Endometrial microvascular endothelial cells (primary cell): ENCODE results near the gene ITGA7. TPM values are rescaled to one million over a fixed set of nuclear protein-coding genes. Genes with fewer than 3 reads are reported as not detected.

ENCODE experiments used
- in situ Hi-C: cut with HindIII; loops from 2 replicates; pipeline ENCODE4 v1.10.0; 2017; ENCODE audit warnings: low sequenced_read_pairs, low pct_unique_long_range_greater_than_20kb; ENCODE audit errors: inconsistent ontology term
- total RNA-seq: library from RNA; depleted of rRNA; stranded (reverse); fragments of >200 nt; gene quantifications from one replicate; pipeline ENCODE4 v1.2.3, GENCODE V29; 2015; ENCODE audit errors: inconsistent ontology term

The ITGA7 gene
- total RNA-seq, 1 donor from 2014 or later: not detected

GRCh38 chr12:55721601-55722213 is 14.0 kb upstream of the ITGA7 start:
- in situ Hi-C loops: no loop called here

GRCh38 chr12:55720894-55721444 is 13.3 kb upstream of the ITGA7 start:
- in situ Hi-C loops: no loop called here

- in situ Hi-C loops: no loop called here
Measured at GRCh38 chr12:55720071-55720564, 12.4 kb upstream of the ITGA7 start, which contains the start of gene RDH5. TSS of gene RDH5 (plus strand) at chr12:55720393. CDS start at chr12:55721185, 792 bp downstream.

- in situ Hi-C loops: no loop called here
Measured at GRCh38 chr12:55719371-55719770, 11.7 kb upstream of the ITGA7 start.

- in situ Hi-C loops: no loop called here
Measured at GRCh38 chr12:55718624-55719275, 11.0 kb upstream of the ITGA7 start.

- in situ Hi-C loops: no loop called here
Measured at GRCh38 chr12:55718015-55718414, 10.3 kb upstream of the ITGA7 start.

- in situ Hi-C loops: no loop called here
Measured at GRCh38 chr12:55717011-55718007, 9.6 kb upstream of the ITGA7 start.

- in situ Hi-C loops: no loop called here
Measured at GRCh38 chr12:55716582-55716957, 8.9 kb upstream of the ITGA7 start.

GRCh38 chr12:55715833-55716581 is 8.3 kb upstream of the ITGA7 start, which contains the start of gene BLOC1S1:
TSS of gene BLOC1S1 (plus strand) at chr12:55716046. CDS start at chr12:55716052, 6 bp downstream.
- in situ Hi-C loops: no loop called here

- in situ Hi-C loops: no loop called here
Measured at GRCh38 chr12:55715169-55715764, 7.6 kb upstream of the ITGA7 start.

GRCh38 chr12:55713721-55714120 is 6.0 kb upstream of the ITGA7 start:
- in situ Hi-C loops: no loop called here

GRCh38 chr12:55712700-55713415 is 5.2 kb upstream of the ITGA7 start:
- in situ Hi-C loops: no loop called here

GRCh38 chr12:55711786-55712553 is 4.3 kb upstream of the ITGA7 start:
- in situ Hi-C loops: no loop called here

GRCh38 chr12:55708695-55709233 is 1.1 kb upstream of the ITGA7 start:
- in situ Hi-C loops: no loop called here

- in situ Hi-C loops: no loop called here
Measured at GRCh38 chr12:55707219-55707671, 459 bp downstream of the ITGA7 start.

GRCh38 chr12:55706568-55707218 is 1.0 kb downstream of the ITGA7 start:
- in situ Hi-C loops: no loop called here
